Measurements from ENCODE around the gene MSLN. TPM values are rescaled to one million over a fixed set of nuclear protein-coding genes. Genes with fewer than 3 reads are reported as not detected.
A peak's percentile ranks its signal among the peaks of the same experiment; 100 is the strongest.

Gene MSLN
- total and polyA plus RNA-seq, 2 of the 8 experiments (the other 6 are each of a cell fraction or from before 2014, with no cell fraction given) = 0.28 to 0.50 TPM

DNA sequence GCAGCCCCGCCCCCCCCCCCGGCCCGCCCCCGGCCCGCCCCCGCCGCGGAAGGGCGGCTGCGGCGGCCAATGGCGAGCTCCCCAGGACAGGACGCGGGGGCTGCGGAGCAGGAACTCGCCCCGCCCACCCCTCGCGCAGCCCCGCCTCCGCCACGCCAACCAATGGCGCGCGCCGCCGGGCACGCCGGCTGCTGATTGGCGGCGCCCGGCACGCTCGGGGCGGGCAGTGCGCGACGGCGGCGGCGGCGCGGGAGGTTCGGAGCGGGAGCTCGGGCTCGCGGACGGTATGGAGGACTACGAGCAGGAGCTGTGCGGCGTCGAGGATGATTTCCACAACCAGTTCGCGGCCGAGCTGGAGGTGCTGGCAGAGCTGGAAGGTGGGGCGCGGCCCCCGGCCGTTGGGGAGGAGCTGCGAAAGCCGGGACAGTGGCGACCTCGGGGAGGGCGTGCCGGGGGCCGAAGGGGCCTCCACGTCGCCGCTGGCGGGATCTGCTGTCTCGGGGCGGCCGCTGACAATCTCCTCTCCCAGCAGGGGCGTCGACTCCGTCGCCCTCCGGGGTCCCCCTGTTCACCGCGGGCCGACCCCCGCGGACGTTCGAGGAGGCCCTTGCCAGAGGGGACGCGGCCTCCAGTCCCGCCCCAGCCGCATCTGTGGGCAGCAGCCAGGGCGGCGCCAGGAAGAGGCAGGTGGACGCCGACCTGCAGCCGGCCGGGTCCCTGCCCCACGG, 28.0 kb downstream of the MSLN start, which contains the start of gene CHTF18:
TSS of gene CHTF18 (plus strand) at position 222 of the 728 bp plus-strand sequence. CDS start at position 287, 65 bp downstream.
- Histone ChIP-seq H3K23me2 (ENCODE audit: low read depth, low read length) (peaks cover 9% of the 10 kb centered on the region; the same call in 1 of the 2 replicates), H4K91ac (replicated peaks; ENCODE audit: insufficient read length, low read length) (no peak within 1 kb of the TSS), H3K79me2 (ENCODE audit: control insufficient read depth in 1 of 2, insufficient read depth in 2 of 2, low read length in 2 of 2) (peaks cover 0 to 16% of the 10 kb centered on the region in 2 experiments; a peak in 1 of 4 replicates)
- TF ChIP-seq EGR1 (IDR thresholded peaks at IDR 0.05; ENCODE audit: borderline replicate concordance, low read depth, low read length) (0 out of 2 replicates have a peak, but pooled peaks have one; percentile 2), GTF2F1 (IDR thresholded peaks at IDR 0.05; ENCODE audit: borderline replicate concordance, low read depth, low read length) (no peak), SP4 (IDR thresholded peaks at IDR 0.05; ENCODE audit: low read length) (peak; percentile 52; the same call in 1 of the 2 replicates), FOSL1 (IDR thresholded peaks at IDR 0.05; ENCODE audit: insufficient read depth, low read depth, low read length) (0 out of 2 replicates have a peak, but pooled peaks have one; percentile 11), CTBP2 (IDR thresholded peaks at IDR 0.05; ENCODE audit: borderline replicate concordance, insufficient read depth, insufficient read length, low read length) (no peak), TBP (IDR thresholded peaks at IDR 0.05; ENCODE audit: low read depth, low read length) (peak; percentile 31; the same call in 1 of the 2 replicates), TAF1 (IDR thresholded peaks at IDR 0.05; ENCODE audit: low read depth, low read length) (peak; percentile 47), PHF8 (conservative IDR thresholded peaks at IDR 0.05; ENCODE audit: low read depth, low read length) (peak; percentile 76)
- TF ChIP-seq, protein P1, sequence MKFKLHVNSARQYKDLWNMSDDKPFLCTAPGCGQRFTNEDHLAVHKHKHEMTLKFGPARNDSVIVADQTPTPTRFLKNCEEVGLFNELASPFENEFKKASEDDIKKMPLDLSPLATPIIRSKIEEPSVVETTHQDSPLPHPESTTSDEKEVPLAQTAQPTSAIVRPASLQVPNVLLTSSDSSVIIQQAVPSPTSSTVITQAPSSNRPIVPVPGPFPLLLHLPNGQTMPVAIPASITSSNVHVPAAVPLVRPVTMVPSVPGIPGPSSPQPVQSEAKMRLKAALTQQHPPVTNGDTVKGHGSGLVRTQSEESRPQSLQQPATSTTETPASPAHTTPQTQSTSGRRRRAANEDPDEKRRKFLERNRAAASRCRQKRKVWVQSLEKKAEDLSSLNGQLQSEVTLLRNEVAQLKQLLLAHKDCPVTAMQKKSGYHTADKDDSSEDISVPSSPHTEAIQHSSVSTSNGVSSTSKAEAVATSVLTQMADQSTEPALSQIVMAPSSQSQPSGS (IDR thresholded peaks at IDR 0.05; ENCODE audit: low read length) = 0 out of 2 replicates have a peak, but pooled peaks have one; percentile 69

More for the DNA sequence above, 28.0 kb downstream of the MSLN start, which contains the start of gene CHTF18:
- H2BK15ac ChIP-seq (ENCODE audit: low read length) = no peak within 1 kb of the TSS
- H2BK5ac ChIP-seq (ENCODE audit: low read depth, low read length) = peak within 1 kb of the TSS; percentile 52; the same call in 1 of the 2 replicates
- H4K20me1 ChIP-seq (replicated peaks in 1 of 2; ENCODE audit: control insufficient read depth in 1 of 2, insufficient read depth in 2 of 2, low read length in 2 of 2) = peaks cover 6 to 30% of the 10 kb centered on the region in 2 experiments
- WGBS, 2 experiments (ENCODE audit: extremely low coverage in 1 of 2, insufficient coverage in 1 of 2, insufficient read length in 1 of 2, insufficient replicate concordance in 2 of 2, low coverage in 1 of 2, low lambda C conversion rate in 2 of 2, missing lambda C conversion rate in 1 of 2) = 2% methylated on average over 34 of the region's 97 CpGs; no CpG with 5 or more reads in 1 of the 2 experiments
- H3K36me3 ChIP-seq (ENCODE audit: control insufficient read depth in 2 of 4, insufficient read depth in 4 of 4, low read length in 3 of 4) = peaks cover 5 to 40% (median 14%) of the 10 kb centered on the region in 4 experiments; a peak in 5 of 8 replicates
- no peak within 1 kb of the TSS for H2AFZ ChIP-seq (ENCODE audit: low read length)
- peak within 1 kb of the TSS; percentile 16 for H3K56ac ChIP-seq (replicated peaks; ENCODE audit: insufficient read length, low read depth, low read length)
- no peak within 1 kb of the TSS for H3K23ac ChIP-seq (ENCODE audit: insufficient read length)
- no peak within 1 kb of the TSS for H2BK20ac ChIP-seq (ENCODE audit: low read length)
- no peak within 1 kb of the TSS for H2AK5ac ChIP-seq (ENCODE audit: low read depth, low read length)
- CTCF ChIA-PET (ENCODE audit: partially characterized antibody) = interaction anchor here (1.0 to 13.7 kb wide), 4 partner anchors 23 to 66 kb away, joined by 3 to 424 read pairs (median 74); partner anchors contain the start of genes ANTKMT, CCDC78, CIAO3 and HAGHL
- H3K4ac ChIP-seq (replicated peaks; ENCODE audit: insufficient read length, low read depth, low read length) = peak within 1 kb of the TSS; percentile 85
- no peak within 1 kb of the TSS for H2BK12ac ChIP-seq (ENCODE audit: low read depth, low read length)
- H3K27me3 ChIP-seq (replicated peaks in 1 of 4; ENCODE audit: control insufficient read depth in 3 of 4, extremely low read depth in 1 of 4, insufficient read depth in 3 of 4, low read length in 3 of 4) = no peaks in the 10 kb centered on the region
- peak within 1 kb of the TSS; percentile 76 to 98 (median 84) for H3K4me3 ChIP-seq (ENCODE audit: extremely low read depth in 1 of 4, insufficient read depth in 2 of 4, low read depth in 3 of 4, low read length in 4 of 4)
- peak within 1 kb of the TSS; percentile 93 for H4K5ac ChIP-seq (ENCODE audit: insufficient read length, low read depth, low read length)
- peak within 1 kb of the TSS; percentile 63 to 95 for H3K4me2 ChIP-seq (ENCODE audit: insufficient read depth in 1 of 2, low read depth in 2 of 2, low read length in 2 of 2)
- peak within 1 kb of the TSS; percentile 60 to 88 (median 72) for H3K9ac ChIP-seq (replicated peaks in 1 of 4; ENCODE audit: extremely low read depth in 1 of 4, low read depth in 3 of 4, low read length in 3 of 4)
- peaks cover 5% of the 10 kb centered on the region; the same call in 1 of the 2 replicates for H3K79me1 ChIP-seq (ENCODE audit: low read depth, low read length)
- DNase-seq (ENCODE audit: low read depth in 1 of 2, low spot score in 2 of 2) (peak; percentile 54 to 93), FAIRE-seq (no peak)
- peak within 1 kb of the TSS; percentile 72 for H2BK120ac ChIP-seq (replicated peaks; ENCODE audit: low read depth, low read length)
- POLR2A ChIA-PET (ENCODE audit: partially characterized antibody) = interaction anchor here (0.7 to 4.4 kb wide), 15 partner anchors 8 to 386 kb away, joined by 3 to 24 read pairs (median 4); partner anchors contain the start of genes ANTKMT, CCDC78, GNG13 and JMJD8
- H4K8ac ChIP-seq (ENCODE audit: extremely low read depth, insufficient read depth, low read length) = peak within 1 kb of the TSS; percentile 71
- peaks cover 0 to 14% (median 6%) of the 10 kb centered on the region in 4 experiments; a peak in 4 of 7 replicates for H3K4me1 ChIP-seq (replicated peaks in 1 of 4; ENCODE audit: control insufficient read depth in 3 of 4, insufficient read depth in 4 of 4, low read length in 3 of 4)
- H3K18ac ChIP-seq (ENCODE audit: extremely low read depth, low read length) = no peak within 1 kb of the TSS; the same call in 1 of the 2 replicates
- H3K27ac ChIP-seq (ENCODE audit: low read depth, low read length) = peak within 1 kb of the TSS; percentile 58; the same call in 1 of the 2 replicates
- H3K9me3 ChIP-seq (ENCODE audit: insufficient read depth in 2 of 2, low read depth in 1 of 2, low read length in 1 of 2) = no peaks in the 10 kb centered on the region
- H3K14ac ChIP-seq (ENCODE audit: insufficient read length) = no peak within 1 kb of the TSS
